ENCODE results near the gene NTRK1. TPM values are rescaled to one million over a fixed set of nuclear protein-coding genes. Genes with fewer than 3 reads are reported as not detected.
A peak's percentile ranks its signal among the peaks of the same experiment; 100 is the strongest.

Gene NTRK1
- total and polyA plus RNA-seq, 2 of the 4 experiments (the other 2 are of a cell fraction): not detected

DNA sequence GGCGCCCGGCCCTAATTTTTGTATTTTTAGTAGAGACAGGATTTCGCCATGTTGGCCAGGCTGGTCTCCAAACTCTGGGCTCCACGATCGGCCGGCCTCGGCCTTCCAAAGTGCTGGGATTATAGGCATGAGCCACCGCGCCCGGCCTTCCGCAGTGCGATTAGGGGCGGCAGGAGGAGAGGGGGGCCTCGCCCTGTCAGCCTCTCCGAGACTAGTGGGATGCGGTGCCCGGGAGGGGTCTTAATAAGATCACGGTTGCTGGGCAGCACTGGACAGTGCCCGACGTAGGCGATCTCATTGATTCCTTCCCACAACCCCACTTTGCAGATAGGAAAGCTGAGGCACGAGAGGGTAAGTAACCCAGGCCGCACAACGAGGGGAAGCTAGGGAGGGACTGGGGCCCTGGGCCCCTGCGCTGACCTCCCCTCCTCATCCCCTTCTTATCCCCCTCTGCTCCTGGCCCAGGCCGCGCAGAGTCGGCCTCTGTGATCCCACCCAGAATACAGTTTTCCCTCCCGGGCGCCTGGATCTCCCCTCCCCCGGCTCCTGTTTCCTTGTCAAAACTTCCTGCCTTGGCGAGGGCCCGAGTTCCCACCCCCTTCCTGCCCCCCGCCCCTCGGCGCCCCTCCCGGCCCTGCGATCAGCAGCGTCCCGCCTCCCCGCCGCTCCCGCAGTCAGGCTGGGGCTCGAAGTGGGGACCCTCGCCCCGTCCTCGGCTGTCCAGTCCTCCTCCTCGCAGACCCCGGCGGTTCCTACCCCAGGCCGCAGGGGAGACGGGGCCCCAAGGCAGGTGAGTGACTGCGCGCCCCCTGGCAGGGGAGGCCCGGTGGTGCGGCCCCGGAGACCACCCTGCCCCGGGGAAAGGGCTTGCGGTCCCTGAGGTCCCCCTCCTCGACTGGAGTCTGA lies 32.6 kb downstream of the NTRK1 start, which contains the start of gene PEAR1:
PEAR1 (plus strand) TSS at position 671 of the 906 bp plus-strand sequence. CDS start 10,209 bp downstream, outside the sequence.
- in situ Hi-C loops (cut with MboI; ENCODE audit: low sequenced_read_pairs) (loop anchor here (5.0 kb wide), 1 partner anchor 34 kb away; no protein-coding TSS in a partner anchor), intact Hi-C loops (cut with micrococcal nuclease) (no loop called here), dilution Hi-C loops (cut with HindIII; ENCODE audit: low sequenced_read_pairs, unreplicated experiment) (no loop called here)
- Histone ChIP-seq H3K36me3 (ENCODE audit: control insufficient read depth, insufficient read depth, low read length) (no peaks in the 10 kb centered on the region), H3K9ac (ENCODE audit: low read depth, low read length) (peak within 1 kb of the TSS; percentile 77), H4K91ac (ENCODE audit: insufficient read depth, low read depth, low read length) (peak within 1 kb of the TSS; percentile 87), H2AK5ac (ENCODE audit: low read depth, low read length) (peak within 1 kb of the TSS; percentile 43), H3K4me3 (ENCODE audit: insufficient read depth, low read depth, low read length) (peak within 1 kb of the TSS; percentile 52), H2BK20ac (ENCODE audit: low read depth, low read length) (peak within 1 kb of the TSS; percentile 67; the same call in 1 of the 2 replicates), H4K5ac (ENCODE audit: low read depth, low read length) (peak within 1 kb of the TSS; percentile 55), H2BK15ac (ENCODE audit: low read depth, low read length) (peak within 1 kb of the TSS; percentile 91; the same call in 2 of the 3 replicates), H3K27me3 (ENCODE audit: control insufficient read depth, insufficient read depth, low read length) (peaks cover 6% of the 10 kb centered on the region), H3K56ac (ENCODE audit: extremely low read depth, insufficient read depth, low read length) (peak within 1 kb of the TSS; percentile 30; the same call in 1 of the 2 replicates), H4K20me1 (ENCODE audit: insufficient read depth, low read length) (peaks cover 2% of the 10 kb centered on the region; the same call in 1 of the 2 replicates), H2BK5ac (ENCODE audit: low read depth, low read length, poor library complexity, severe bottlenecking) (peak within 1 kb of the TSS; percentile 92), H3K4me1 (ENCODE audit: control insufficient read depth, insufficient read depth, low read length) (peaks cover 31% of the 10 kb centered on the region), H3K9me1 (ENCODE audit: insufficient read depth, low read length) (peaks cover 14% of the 10 kb centered on the region), H3K9me3 (ENCODE audit: control insufficient read depth, insufficient read depth, low read length) (no peaks in the 10 kb centered on the region), H3K4me2 (ENCODE audit: low read depth, low read length) (peak within 1 kb of the TSS; percentile 90), H3K14ac (replicated peaks; ENCODE audit: low read depth, low read length) (peak within 1 kb of the TSS; percentile 41), H2BK120ac (ENCODE audit: low read depth, low read length) (peak within 1 kb of the TSS; percentile 88), H2AK9ac (replicated peaks; ENCODE audit: low read depth, low read length, poor library complexity) (peak within 1 kb of the TSS; percentile 96), H3K4ac (ENCODE audit: low read depth, low read length) (peak within 1 kb of the TSS; percentile 78), H3K79me1 (ENCODE audit: low read depth in 1 of 2, low read length in 2 of 2) (peaks cover 4 to 46% of the 10 kb centered on the region in 2 experiments), H3K27ac (ENCODE audit: insufficient read depth, low read length) (peak within 1 kb of the TSS; percentile 68), H3K23ac (ENCODE audit: low read depth, low read length) (peak within 1 kb of the TSS; percentile 26), H4K8ac (ENCODE audit: low read depth in 2 of 2, low read length in 2 of 2) (peak within 1 kb of the TSS; percentile 58 to 86), H3K18ac (ENCODE audit: low read depth, low read length) (peak within 1 kb of the TSS; percentile 27), H2AFZ (replicated peaks; ENCODE audit: low read length, poor library complexity) (peak within 1 kb of the TSS; percentile 91)
- 33% methylated on average over 16 of the region's 60 CpGs; no CpG with 5 or more reads in 1 of the 2 experiments for WGBS, 2 experiments (ENCODE audit: extremely low coverage in 2 of 2, insufficient read length in 1 of 2)
- TF ChIP-seq, protein P1, sequence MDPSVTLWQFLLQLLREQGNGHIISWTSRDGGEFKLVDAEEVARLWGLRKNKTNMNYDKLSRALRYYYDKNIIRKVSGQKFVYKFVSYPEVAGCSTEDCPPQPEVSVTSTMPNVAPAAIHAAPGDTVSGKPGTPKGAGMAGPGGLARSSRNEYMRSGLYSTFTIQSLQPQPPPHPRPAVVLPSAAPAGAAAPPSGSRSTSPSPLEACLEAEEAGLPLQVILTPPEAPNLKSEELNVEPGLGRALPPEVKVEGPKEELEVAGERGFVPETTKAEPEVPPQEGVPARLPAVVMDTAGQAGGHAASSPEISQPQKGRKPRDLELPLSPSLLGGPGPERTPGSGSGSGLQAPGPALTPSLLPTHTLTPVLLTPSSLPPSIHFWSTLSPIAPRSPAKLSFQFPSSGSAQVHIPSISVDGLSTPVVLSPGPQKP (IDR thresholded peaks at IDR 0.05; ENCODE audit: borderline replicate concordance, low read depth, low read length): no peak
- TF ChIP-seq, protein P2, sequence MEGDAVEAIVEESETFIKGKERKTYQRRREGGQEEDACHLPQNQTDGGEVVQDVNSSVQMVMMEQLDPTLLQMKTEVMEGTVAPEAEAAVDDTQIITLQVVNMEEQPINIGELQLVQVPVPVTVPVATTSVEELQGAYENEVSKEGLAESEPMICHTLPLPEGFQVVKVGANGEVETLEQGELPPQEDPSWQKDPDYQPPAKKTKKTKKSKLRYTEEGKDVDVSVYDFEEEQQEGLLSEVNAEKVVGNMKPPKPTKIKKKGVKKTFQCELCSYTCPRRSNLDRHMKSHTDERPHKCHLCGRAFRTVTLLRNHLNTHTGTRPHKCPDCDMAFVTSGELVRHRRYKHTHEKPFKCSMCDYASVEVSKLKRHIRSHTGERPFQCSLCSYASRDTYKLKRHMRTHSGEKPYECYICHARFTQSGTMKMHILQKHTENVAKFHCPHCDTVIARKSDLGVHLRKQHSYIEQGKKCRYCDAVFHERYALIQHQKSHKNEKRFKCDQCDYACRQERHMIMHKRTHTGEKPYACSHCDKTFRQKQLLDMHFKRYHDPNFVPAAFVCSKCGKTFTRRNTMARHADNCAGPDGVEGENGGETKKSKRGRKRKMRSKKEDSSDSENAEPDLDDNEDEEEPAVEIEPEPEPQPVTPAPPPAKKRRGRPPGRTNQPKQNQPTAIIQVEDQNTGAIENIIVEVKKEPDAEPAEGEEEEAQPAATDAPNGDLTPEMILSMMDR (conservative IDR thresholded peaks at IDR 0.05; ENCODE audit: low read depth, low read length): 0 out of 2 replicates have a peak, but pooled peaks have one; percentile 3
- no peak for TF ChIP-seq MAFK (IDR thresholded peaks at IDR 0.05; ENCODE audit: low read depth, low read length)
- no peak for TF ChIP-seq MXI1 (IDR thresholded peaks at IDR 0.05; ENCODE audit: borderline replicate concordance, low read depth, low read length)
- no peak for TF ChIP-seq CEBPB (IDR thresholded peaks at IDR 0.05; ENCODE audit: low read depth, low read length)
- no peak for TF ChIP-seq SMC3 (IDR thresholded peaks at IDR 0.05; ENCODE audit: low read depth, low read length)
- no peak for TF ChIP-seq POLR2A (IDR thresholded peaks at IDR 0.05; ENCODE audit: low read depth, low read length)
- peak; percentile 79 for TF ChIP-seq RCOR1 (IDR thresholded peaks at IDR 0.05; ENCODE audit: insufficient replicate concordance, low read length)
- no peak for TF ChIP-seq FOS (IDR thresholded peaks at IDR 0.05; ENCODE audit: low read depth, low read length)
- TF ChIP-seq, protein P3, sequence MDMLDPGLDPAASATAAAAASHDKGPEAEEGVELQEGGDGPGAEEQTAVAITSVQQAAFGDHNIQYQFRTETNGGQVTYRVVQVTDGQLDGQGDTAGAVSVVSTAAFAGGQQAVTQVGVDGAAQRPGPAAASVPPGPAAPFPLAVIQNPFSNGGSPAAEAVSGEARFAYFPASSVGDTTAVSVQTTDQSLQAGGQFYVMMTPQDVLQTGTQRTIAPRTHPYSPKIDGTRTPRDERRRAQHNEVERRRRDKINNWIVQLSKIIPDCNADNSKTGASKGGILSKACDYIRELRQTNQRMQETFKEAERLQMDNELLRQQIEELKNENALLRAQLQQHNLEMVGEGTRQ (IDR thresholded peaks at IDR 0.05; ENCODE audit: low read depth, low read length): no peak
- no peak for TF ChIP-seq BHLHE40 (IDR thresholded peaks at IDR 0.05; ENCODE audit: low read depth, low read length)
- no peak for TF ChIP-seq RAD21 (IDR thresholded peaks at IDR 0.05; ENCODE audit: low read length)
- no peak for TF ChIP-seq MAZ (IDR thresholded peaks at IDR 0.05; ENCODE audit: borderline replicate concordance, low read depth, low read length)
- no TSS peak for BruUV-seq (replicated peaks)
- ChIA-PET CTCF (interaction anchor here (0.6 to 4.1 kb wide), 8 partner anchors 27 to 1446 kb away, joined by 3 to 24 read pairs (median 4); partner anchors contain the start of gene LRRC71), POLR2A (ENCODE audit: unreplicated experiment) (no interaction called here)
- no peak for ATAC-seq (ENCODE audit: low read depth)
- DNase-seq: peak; percentile 31
